WI38 (cell line): ENCODE results near the gene AQP1.

Experiments used
- H3K4me3 ChIP-seq: 2 replicates; pipeline ENCODE4 v1.5.1; 2011; ENCODE audit warnings: low read depth, mild to moderate bottlenecking, control low read depth, low read length
- TF ChIP-seq, protein P1 (sequence below): IDR thresholded peaks from 2 replicates; pipeline ENCODE4 v1.5.1; 2012; ENCODE audit warnings: low read depth, mild to moderate bottlenecking, control low read depth, low read length

The AQP1 gene

DNA sequence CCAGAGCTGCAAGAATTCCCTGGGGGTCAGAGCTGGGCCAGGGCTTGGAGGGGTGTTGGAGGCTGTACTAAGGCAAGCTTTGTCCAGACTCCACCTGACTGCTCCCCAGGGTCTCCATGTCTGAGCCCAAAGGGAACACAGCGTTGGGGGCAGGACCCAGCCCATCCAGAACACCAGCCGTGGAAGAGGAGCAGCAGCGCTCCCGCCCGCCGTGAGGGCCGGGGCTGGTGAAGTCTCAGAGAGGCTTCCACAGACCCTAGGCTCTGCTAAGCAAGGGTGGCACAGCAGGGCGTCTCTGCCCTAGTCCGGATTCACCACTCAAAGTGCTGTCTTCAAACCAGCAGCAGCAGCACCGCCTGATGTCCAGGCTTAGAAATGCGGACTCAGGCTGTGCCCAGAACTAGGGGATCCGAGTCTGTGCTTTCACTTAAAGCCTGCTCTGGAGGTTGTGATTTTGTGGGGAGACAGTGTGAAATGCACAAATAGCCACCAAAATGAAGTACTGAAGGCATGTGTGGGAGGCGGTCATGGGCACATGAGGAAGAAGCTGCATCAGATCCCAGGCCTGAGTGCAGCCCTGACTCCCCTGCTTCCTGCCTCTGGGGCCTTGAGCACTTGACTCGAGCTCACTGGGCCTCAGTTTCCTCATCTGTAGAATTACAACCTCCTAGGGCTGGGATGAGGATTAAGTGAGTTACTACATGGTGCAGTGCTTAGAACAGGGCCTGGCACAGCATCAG, 16.6 kb upstream of the AQP1 start:
- TF ChIP-seq, protein P1, sequence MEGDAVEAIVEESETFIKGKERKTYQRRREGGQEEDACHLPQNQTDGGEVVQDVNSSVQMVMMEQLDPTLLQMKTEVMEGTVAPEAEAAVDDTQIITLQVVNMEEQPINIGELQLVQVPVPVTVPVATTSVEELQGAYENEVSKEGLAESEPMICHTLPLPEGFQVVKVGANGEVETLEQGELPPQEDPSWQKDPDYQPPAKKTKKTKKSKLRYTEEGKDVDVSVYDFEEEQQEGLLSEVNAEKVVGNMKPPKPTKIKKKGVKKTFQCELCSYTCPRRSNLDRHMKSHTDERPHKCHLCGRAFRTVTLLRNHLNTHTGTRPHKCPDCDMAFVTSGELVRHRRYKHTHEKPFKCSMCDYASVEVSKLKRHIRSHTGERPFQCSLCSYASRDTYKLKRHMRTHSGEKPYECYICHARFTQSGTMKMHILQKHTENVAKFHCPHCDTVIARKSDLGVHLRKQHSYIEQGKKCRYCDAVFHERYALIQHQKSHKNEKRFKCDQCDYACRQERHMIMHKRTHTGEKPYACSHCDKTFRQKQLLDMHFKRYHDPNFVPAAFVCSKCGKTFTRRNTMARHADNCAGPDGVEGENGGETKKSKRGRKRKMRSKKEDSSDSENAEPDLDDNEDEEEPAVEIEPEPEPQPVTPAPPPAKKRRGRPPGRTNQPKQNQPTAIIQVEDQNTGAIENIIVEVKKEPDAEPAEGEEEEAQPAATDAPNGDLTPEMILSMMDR, result no peak
- H3K4me3 ChIP-seq, result no peak overlapping the region

DNA sequence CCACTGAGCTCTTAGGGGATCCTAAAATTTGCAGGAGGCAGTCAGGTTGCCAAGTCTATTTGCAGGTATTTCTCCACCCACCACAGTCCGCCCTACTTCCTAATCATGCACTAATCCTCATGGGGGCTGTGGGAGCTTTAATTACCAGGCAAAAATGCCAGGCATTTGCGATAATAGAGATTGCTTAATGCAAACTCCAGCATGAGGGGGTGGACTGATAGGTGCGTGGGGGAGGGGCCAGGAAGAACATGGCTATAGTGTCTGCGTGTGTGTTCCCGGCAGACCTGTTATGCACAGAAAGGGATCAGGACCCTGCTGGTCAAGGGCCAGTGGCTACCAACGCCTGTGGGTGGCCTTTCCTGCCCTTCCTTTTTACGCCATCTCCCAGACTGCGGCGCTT, 15.6 kb upstream of the AQP1 start:
- no peak overlapping the region for H3K4me3 ChIP-seq
- TF ChIP-seq, protein P1, result no peak

DNA sequence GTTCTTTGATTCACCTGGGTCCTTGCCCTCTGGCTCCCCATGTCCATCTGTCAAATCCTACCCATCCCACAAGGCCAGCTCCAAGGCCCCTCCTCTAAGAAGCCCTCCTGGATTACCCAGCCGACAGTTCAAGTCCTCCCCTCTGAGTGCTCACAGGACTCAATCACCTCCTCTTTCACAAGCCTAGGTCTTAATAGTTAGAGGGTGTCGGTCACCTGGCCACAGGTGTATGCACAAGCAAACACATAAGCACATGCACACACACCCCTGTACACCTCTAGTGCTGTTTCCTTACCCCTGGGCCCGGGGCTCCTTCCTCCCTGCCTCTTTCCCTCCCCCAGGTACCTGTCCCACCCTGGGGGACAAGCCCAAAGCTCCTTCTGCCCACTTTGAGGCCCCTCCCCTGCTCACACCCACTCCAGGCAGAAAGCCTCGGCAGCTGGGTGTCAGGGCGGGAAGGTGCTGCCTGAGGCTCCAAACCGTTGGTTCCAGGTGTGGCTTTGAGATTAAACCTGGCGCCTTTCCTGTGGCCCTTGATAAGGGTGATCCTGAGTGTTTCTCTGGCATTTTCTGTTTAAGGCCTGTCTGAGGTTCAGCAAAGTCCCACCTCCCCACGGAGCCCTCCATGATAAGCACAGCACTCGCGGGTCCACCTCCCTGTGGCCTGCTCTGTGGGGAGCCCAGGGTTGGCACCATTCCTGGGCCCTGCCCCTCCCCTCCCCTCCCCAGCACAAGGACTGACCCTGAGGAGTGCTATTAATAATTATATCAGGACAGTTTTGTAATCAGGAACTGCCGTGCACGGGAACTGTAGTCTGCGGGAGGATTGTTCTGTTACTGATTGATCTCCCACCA, 14.6 kb upstream of the AQP1 start:
- TF ChIP-seq, protein P1, result no peak
- no peak overlapping the region for H3K4me3 ChIP-seq

DNA sequence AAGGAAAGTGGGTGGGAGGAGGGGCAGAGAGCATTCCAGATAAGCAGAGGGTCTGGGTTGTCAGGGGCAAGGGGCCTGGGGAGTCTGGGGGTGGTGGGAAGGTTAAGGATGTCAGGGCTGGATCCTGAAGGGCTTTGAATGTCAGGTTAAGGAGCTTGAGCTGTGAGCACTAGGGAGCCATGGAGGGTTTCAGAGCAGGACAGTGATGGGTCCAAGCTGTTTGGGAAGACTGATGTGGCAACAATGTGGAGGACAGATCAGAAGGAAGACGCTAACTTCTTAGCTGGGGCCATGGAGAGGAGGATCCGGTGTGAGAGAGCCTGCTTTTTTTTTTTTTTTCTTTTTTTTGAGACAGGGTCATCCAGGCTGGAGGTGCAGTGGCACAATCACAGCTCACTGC, 13.9 kb upstream of the AQP1 start:
- TF ChIP-seq, protein P1, result no peak
- no peak overlapping the region for H3K4me3 ChIP-seq

DNA sequence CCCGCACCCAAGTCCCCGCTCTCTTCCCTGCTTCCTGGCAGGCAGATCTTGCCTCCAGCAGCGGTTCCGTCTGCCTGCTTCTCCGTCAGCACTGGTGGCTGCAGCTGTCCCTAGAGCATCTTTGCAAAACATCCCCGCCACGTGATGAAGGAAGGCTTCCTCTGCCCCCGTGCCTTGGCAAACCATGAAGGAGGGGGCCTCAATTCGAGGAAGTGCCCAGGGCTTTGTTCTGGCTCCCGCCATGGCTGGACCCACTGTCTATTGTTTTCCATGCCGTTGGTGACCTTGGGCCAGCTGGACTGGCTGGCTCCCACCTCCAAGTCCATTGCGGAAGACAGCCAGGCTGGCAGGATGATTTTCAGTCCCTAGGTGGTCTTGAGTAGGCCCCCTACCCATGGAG, 13.2 kb upstream of the AQP1 start:
- H3K4me3 ChIP-seq, result no peak overlapping the region
- TF ChIP-seq, protein P1, result no peak

DNA sequence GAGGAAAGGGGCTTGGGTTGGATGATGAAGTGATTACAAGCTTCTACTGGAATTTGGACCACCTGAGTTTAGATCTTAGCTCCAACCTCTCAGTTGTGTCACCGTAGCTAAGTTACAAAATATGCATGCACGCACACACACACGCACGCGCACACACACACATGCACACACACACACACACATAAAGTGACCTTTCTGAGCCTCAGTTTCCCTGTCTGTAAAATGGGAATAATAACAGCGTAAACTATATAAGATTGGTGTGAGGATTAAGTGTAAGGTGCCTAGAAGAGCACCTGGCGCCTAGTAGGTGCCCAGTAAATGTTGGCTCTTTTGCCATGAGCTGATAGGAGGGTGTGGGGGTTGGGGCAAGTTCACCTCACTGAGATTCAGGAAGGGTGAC, 12.6 kb upstream of the AQP1 start:
- H3K4me3 ChIP-seq, result no peak overlapping the region
- TF ChIP-seq, protein P1, result no peak

DNA sequence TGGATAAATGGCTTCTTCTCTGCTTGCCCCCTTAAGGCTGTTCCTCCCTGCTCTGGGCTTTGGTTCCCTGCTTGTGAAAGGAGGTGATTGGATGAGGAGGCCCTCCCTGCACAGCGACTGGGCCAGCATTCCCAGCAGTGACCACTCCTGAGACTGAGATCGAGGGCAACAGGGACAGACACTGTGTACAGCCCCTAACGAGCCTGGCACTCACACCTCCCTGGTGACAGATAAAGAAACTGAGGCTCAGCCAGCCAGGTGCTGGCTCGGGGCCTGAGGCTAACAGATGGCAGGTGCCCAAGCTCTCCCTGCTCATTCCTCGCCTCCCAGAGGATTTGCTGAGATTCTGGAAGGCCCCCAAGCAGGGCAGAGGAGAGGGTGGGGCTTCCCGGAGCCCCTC, 12.0 kb upstream of the AQP1 start:
- TF ChIP-seq, protein P1, result no peak
- no peak overlapping the region for H3K4me3 ChIP-seq
